Lower leg skin (tissue), 4 donors: ENCODE data around the gene PPP2R2B. TPM values are rescaled to one million over a fixed set of nuclear protein-coding genes. Genes with fewer than 3 reads are reported as not detected.

Source experiments
- DNase-seq, 2 donors: peaks; one replicate each; pipeline ENCODE4 v3.0.0-alpha.2; 2019; ENCODE audit warnings: low spot score in 2 of 2
- H3K4me3 ChIP-seq: fragments of 200-600 bp; sonication (generic); 2 replicates; pipeline ENCODE4 v1.5.1; 2017; ENCODE audit warnings: mild to moderate bottlenecking, low read depth; ENCODE audit not compliant: poor library complexity, severe bottlenecking
- POLR2A ChIP-seq, 2 donors: fragments of 450-650 bp; IDR thresholded peaks; one replicate each; pipeline ENCODE4 v1.6.1; 2016 to 2017; ENCODE audit warnings: antibody characterized with exemption in 2 of 2, mild to moderate bottlenecking in 1 of 2, moderate library complexity in 1 of 2
- WGBS, 2 donors: methylation state at CpG; one replicate each; pipeline ENCODE4 v1.1.5; 2018; 5-methylcytosine and 5-hydroxymethylcytosine counted together
- intact Hi-C: fragments of 100-400 bp; cut with DNase I; formaldehyde crosslinking; loops from one replicate; pipeline ENCODE4 v1.15.0; 2023; ENCODE audit warnings: low total_unique reads
- total RNA-seq, 4 donors: library from RNA; depleted of rRNA; stranded (reverse); fragments of >200 nt; gene quantifications; one replicate each; pipeline ENCODE4 v1.1.0, GENCODE V29; 2016
- TF ChIP-seq, protein P1 (sequence below), 3 donors: fragments of 450-650 bp; IDR thresholded peaks; one replicate each; pipeline ENCODE4 v1.5.1; 2016; ENCODE audit warnings: antibody characterized with exemption in 3 of 3, mild to moderate bottlenecking in 3 of 3, moderate library complexity in 2 of 3

The PPP2R2B gene
- total RNA-seq, 4 donors from 2014 or later: 3.7 to 8.4 (median 4.5) TPM

DNA sequence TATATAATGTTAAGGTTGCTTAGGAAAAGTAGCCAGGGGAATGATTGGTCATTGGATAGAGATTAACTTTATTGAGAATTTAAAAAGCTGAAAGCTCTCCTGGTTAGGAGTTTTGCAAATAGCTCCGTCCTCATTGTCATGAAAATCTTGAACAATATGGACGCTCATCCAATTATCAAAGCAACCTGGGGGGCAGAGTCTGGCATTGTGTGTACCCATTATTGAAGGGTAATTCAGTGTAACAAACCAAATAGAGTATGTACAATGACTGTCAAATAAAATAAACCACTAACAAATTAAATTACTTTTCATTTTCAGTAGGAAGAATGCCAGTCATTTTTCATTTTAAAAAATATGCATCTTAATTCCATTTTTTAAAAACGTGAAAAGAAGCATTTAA lies 218.6 kb downstream of the PPP2R2B start:
- TF ChIP-seq, protein P1, sequence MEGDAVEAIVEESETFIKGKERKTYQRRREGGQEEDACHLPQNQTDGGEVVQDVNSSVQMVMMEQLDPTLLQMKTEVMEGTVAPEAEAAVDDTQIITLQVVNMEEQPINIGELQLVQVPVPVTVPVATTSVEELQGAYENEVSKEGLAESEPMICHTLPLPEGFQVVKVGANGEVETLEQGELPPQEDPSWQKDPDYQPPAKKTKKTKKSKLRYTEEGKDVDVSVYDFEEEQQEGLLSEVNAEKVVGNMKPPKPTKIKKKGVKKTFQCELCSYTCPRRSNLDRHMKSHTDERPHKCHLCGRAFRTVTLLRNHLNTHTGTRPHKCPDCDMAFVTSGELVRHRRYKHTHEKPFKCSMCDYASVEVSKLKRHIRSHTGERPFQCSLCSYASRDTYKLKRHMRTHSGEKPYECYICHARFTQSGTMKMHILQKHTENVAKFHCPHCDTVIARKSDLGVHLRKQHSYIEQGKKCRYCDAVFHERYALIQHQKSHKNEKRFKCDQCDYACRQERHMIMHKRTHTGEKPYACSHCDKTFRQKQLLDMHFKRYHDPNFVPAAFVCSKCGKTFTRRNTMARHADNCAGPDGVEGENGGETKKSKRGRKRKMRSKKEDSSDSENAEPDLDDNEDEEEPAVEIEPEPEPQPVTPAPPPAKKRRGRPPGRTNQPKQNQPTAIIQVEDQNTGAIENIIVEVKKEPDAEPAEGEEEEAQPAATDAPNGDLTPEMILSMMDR (IDR thresholded peaks at IDR 0.05): no peak
- no peak for TF ChIP-seq POLR2A (IDR thresholded peaks at IDR 0.05)
- intact Hi-C loops: loop anchor here (5.0 kb wide), 1 partner anchor 307 kb away; no protein-coding TSS in a partner anchor
- H3K4me3 ChIP-seq: no peak overlapping the region
- 71 to 74% methylated on average over 3 of the region's 3 CpGs for WGBS, 2 donors
- DNase-seq: no peak

DNA sequence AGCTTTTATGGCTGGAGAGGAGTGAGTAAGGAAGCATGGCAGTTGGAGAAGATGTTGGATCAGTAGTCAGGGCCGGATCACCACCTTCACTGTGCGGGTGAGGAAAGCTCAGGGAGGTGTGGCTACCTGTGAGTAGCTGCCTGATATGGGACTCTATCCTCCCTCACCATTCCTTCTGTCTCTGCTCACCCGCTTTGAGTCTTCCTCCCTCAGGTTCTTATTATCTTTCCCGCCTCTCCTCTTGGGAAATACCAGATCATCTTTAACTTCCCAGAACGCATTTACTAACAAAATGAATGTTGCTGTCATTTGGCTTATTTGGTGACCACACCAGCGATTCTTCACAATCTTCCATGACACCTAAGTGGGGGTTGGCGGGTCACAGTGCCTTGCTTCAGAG lies 221.9 kb downstream of the PPP2R2B start:
- no peak overlapping the region for H3K4me3 ChIP-seq
- intact Hi-C loops: no loop called here
- TF ChIP-seq POLR2A (IDR thresholded peaks at IDR 0.05): no peak
- TF ChIP-seq, protein P1 (IDR thresholded peaks at IDR 0.05): no peak
- DNase-seq: no peak
- WGBS, 2 donors: 90% methylated on average over 7 of the region's 7 CpGs

DNA sequence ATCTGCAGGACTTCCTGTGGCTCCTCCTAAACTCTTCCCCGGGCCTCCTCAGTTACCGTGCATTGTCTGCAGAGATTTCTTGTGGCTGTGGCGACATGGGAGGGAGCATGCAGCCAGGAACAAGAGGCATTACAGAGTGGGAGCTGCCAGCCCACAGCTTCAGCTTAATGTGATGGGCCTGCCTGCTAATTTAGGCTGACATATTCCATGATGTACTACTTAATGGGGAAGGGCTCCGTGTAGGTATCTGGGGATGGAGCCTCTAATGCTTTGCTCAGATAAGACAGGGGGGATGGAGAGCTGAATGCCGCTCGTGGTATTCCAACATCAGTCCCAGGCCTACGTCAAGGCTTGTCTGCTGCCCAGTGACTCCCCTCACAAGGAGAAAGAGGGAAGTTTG lies 225.0 kb downstream of the PPP2R2B start:
- intact Hi-C loops: no loop called here
- 76 to 78% methylated on average over 7 of the region's 7 CpGs for WGBS, 2 donors
- TF ChIP-seq POLR2A (IDR thresholded peaks at IDR 0.05): no peak
- TF ChIP-seq, protein P1 (IDR thresholded peaks at IDR 0.05): no peak
- DNase-seq: no peak
- no peak overlapping the region for H3K4me3 ChIP-seq

DNA sequence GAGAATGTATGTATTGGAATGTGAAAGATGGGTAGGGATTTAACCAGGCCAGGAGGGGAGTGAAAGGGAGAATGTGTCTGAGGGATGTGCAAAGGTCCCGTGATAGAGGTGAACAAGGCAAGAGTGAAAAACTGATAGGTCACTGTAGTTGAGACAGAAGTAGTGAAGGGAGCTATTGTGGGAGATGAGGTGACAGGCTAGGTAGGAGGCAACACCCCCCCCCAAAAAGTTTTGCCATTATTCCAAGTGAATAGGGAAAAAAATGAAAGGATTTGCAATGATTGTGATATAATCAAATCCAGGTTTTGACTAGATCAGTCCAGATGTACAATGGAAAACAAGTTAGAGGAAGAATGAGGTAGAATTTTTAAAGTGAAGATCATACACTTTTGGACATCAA lies 226.0 kb downstream of the PPP2R2B start:
- H3K4me3 ChIP-seq: no peak overlapping the region
- no peak for TF ChIP-seq POLR2A (IDR thresholded peaks at IDR 0.05)
- TF ChIP-seq, protein P1 (IDR thresholded peaks at IDR 0.05): no peak
- no peak for DNase-seq
- intact Hi-C loops: no loop called here
- WGBS, 2 donors: 71 to 74% methylated on average over 1 of the region's 1 CpG

DNA sequence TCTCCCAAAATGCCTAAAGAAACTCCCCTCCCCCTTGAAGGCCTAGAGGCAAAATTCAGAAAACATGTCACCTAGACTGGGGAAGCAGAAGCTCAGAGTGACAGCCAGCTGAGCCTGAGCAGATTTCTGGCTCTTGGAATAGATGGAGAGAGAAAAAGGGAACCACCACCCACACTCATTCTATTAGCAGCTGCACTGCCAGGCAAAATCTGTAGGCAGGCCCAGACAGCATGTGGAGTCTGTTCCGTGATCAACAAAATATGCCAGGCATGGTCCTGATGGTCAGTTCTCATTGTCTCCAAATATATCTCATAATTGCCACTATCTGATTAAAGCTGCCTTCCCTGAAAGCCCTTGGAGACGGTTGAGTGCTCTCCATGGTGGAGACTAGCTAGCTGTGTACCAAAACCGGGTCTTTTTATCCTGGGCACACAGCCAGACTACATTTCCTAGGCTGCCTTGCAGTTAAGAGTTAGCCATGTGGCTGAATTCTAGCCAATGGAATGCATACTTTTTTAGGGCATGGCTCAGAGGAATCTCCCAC lies 230.8 kb downstream of the PPP2R2B start:
- intact Hi-C loops: no loop called here
- no peak for DNase-seq
- WGBS, 2 donors: 41 to 48% methylated on average over 3 of the region's 3 CpGs
- TF ChIP-seq, protein P1 (IDR thresholded peaks at IDR 0.05): no peak
- no peak for TF ChIP-seq POLR2A (IDR thresholded peaks at IDR 0.05)
- H3K4me3 ChIP-seq: no peak overlapping the region

DNA sequence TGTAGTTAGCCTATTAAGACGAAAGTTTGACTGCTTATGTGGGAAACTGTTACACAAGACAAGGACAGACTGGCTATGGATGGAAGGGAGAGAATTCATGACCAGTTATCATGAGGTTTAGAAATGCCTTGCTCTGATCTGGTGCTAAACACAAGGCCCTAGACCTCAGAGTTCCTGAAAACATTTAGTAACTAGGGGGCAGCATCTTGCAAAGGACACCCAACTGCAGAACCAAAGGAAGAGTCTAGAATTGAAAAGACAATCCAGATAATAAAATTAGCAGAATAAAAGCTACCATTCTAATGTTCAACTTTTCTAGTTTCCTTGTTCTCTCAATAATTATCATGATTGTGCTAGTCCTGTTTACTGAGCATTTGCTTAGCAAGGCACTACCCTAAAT lies 232.1 kb downstream of the PPP2R2B start:
- no peak for TF ChIP-seq POLR2A (IDR thresholded peaks at IDR 0.05)
- TF ChIP-seq, protein P1 (IDR thresholded peaks at IDR 0.05): no peak
- WGBS, 2 donors: 69 to 81% methylated on average over 1 of the region's 1 CpG
- intact Hi-C loops: no loop called here
- H3K4me3 ChIP-seq: no peak overlapping the region
- DNase-seq: no peak
